Suprapubic skin (tissue), 4 donors: ENCODE measurements around the gene IFRD1. TPM values are rescaled to one million over a fixed set of nuclear protein-coding genes. Genes with fewer than 3 reads are reported as not detected.

Experiments used
- DNase-seq, 2 donors: peaks; one replicate each; pipeline ENCODE4 v3.0.0-alpha.2; 2019; ENCODE audit warnings: low spot score in 2 of 2
- H3K27ac ChIP-seq: fragments of 200-600 bp; sonication (generic); one replicate; pipeline ENCODE4 v1.5.1; 2019
- H3K27me3 ChIP-seq: fragments of 200-600 bp; sonication (generic); one replicate; pipeline ENCODE4 v1.5.1; 2019
- H3K36me3 ChIP-seq: fragments of 200-600 bp; sonication (generic); one replicate; pipeline ENCODE4 v1.5.1; 2019
- H3K4me1 ChIP-seq: fragments of 200-600 bp; sonication (generic); one replicate; pipeline ENCODE4 v1.5.1; 2019
- H3K4me3 ChIP-seq: fragments of 200-600 bp; sonication (generic); one replicate; pipeline ENCODE4 v1.5.1; 2019; ENCODE audit warnings: mild to moderate bottlenecking
- H3K9me3 ChIP-seq: fragments of 200-600 bp; sonication (generic); one replicate; pipeline ENCODE4 v1.5.1; 2019
- CTCF ChIP-seq, 2 donors: fragments of 200-600 bp in 1 of 2; fragments of 450-650 bp in 1 of 2; sonication (generic) in 1 of 2; IDR thresholded peaks; one replicate each; pipeline ENCODE4 v1.5.1; 2016 to 2019; ENCODE audit warnings: antibody characterized with exemption in 2 of 2, mild to moderate bottlenecking in 1 of 2, moderate library complexity in 1 of 2
- EP300 ChIP-seq: sonication (generic); formaldehyde crosslinking; IDR thresholded peaks from one replicate; pipeline ENCODE4 v1.6.1; 2017; ENCODE audit warnings: antibody characterized with exemption
- POLR2A ChIP-seq, 2 donors: fragments of 450-650 bp; IDR thresholded peaks; one replicate each; pipeline ENCODE4 v1.6.1; 2017; ENCODE audit warnings: antibody characterized with exemption in 2 of 2, mild to moderate bottlenecking in 2 of 2, moderate library complexity in 2 of 2
- POLR2AphosphoS5 ChIP-seq, 3 donors: sonication (generic); formaldehyde crosslinking; IDR thresholded peaks; one replicate each; pipeline ENCODE4 v1.6.1; 2017; ENCODE audit warnings: antibody characterized with exemption in 3 of 3
- WGBS: methylation state at CpG from one replicate; pipeline ENCODE4 v1.1.5; 2018; 5-methylcytosine and 5-hydroxymethylcytosine counted together
- total RNA-seq, 4 donors: library from RNA; depleted of rRNA; stranded (reverse); fragments of >200 nt; gene quantifications; one replicate each; pipeline ENCODE4 v1.1.0, GENCODE V29; 2016

IFRD1 gene
- 10 to 100 TPM; 30.7 to 81.4 (median 44.6) TPM for total RNA-seq

GRCh38 chr7:112449902-112450806 lies at the start of gene IFRD1:
IFRD1 (plus strand) TSS chr7:112450460; CDS start chr7:112450689, 229 bp downstream.
- peak within 1 kb of the TSS; percentile 71 for H3K4me3 ChIP-seq
- WGBS = under 1% methylated on average over 49 of the region's 73 CpGs
- DNase-seq = peak; percentile 99 to 100
- peak within 1 kb of the TSS; percentile 94 for H3K27ac ChIP-seq
- TF ChIP-seq POLR2AphosphoS5 (IDR thresholded peaks at IDR 0.05) (peak; percentile 93 to 97 (median 96)), EP300 (no peak), POLR2A (IDR thresholded peaks at IDR 0.05) (peak; percentile 99), CTCF (IDR thresholded peaks at IDR 0.05) (no peak)
- H3K27me3 ChIP-seq = no peaks in the 10 kb centered on the region
- H3K9me3 ChIP-seq = no peaks in the 10 kb centered on the region
- peaks cover 39% of the 10 kb centered on the region for H3K4me1 ChIP-seq
- H3K36me3 ChIP-seq = no peaks in the 10 kb centered on the region

- no peak for TF ChIP-seq EP300
- Histone ChIP-seq H3K4me3 (no peak overlapping the region), H3K27ac (no peak overlapping the region), H3K9me3 (no peaks in the 10 kb centered on the region), H3K36me3 (no peaks in the 10 kb centered on the region), H3K4me1 (no peaks in the 10 kb centered on the region), H3K27me3 (no peaks in the 10 kb centered on the region)
- no peak for DNase-seq
Observed at GRCh38 chr7:112404321-112404720, 45.9 kb upstream of the IFRD1 start.

- H3K27me3 ChIP-seq = no peaks in the 10 kb centered on the region
- H3K4me3 ChIP-seq = no peak overlapping the region
- no peaks in the 10 kb centered on the region for H3K9me3 ChIP-seq
- no peak for DNase-seq
- 95% methylated on average over 1 of the region's 1 CpG for WGBS
- no peak for TF ChIP-seq POLR2AphosphoS5 (IDR thresholded peaks at IDR 0.05)
- no peak for TF ChIP-seq EP300
- TF ChIP-seq CTCF (IDR thresholded peaks at IDR 0.05) = no peak
- TF ChIP-seq POLR2A (IDR thresholded peaks at IDR 0.05) = no peak
- no peak overlapping the region for H3K27ac ChIP-seq
- H3K4me1 ChIP-seq = no peaks in the 10 kb centered on the region
- no peaks in the 10 kb centered on the region for H3K36me3 ChIP-seq
Observed at GRCh38 chr7:112405286-112405685, 45.0 kb upstream of the IFRD1 start.

GRCh38 chr7:112407261-112407660 lies 43.0 kb upstream of the IFRD1 start:
- Histone ChIP-seq H3K9me3 (no peaks in the 10 kb centered on the region), H3K27ac (no peak overlapping the region), H3K4me3 (no peak overlapping the region), H3K4me1 (no peaks in the 10 kb centered on the region), H3K36me3 (no peaks in the 10 kb centered on the region), H3K27me3 (no peaks in the 10 kb centered on the region)
- DNase-seq = no peak
- TF ChIP-seq EP300 = no peak
- TF ChIP-seq CTCF (IDR thresholded peaks at IDR 0.05) = no peak
- no peak for TF ChIP-seq POLR2A (IDR thresholded peaks at IDR 0.05)
- no peak for TF ChIP-seq POLR2AphosphoS5 (IDR thresholded peaks at IDR 0.05)
- WGBS = 100% methylated on average over 1 of the region's 1 CpG

GRCh38 chr7:112410092-112410491 lies 40.2 kb upstream of the IFRD1 start:
- Histone ChIP-seq H3K27me3 (no peaks in the 10 kb centered on the region), H3K9me3 (no peaks in the 10 kb centered on the region), H3K27ac (no peak overlapping the region), H3K4me3 (no peak overlapping the region), H3K36me3 (no peaks in the 10 kb centered on the region), H3K4me1 (no peaks in the 10 kb centered on the region)
- 90% methylated on average over 1 of the region's 1 CpG for WGBS
- no peak for DNase-seq
- TF ChIP-seq CTCF (IDR thresholded peaks at IDR 0.05) (no peak), EP300 (no peak), POLR2A (IDR thresholded peaks at IDR 0.05) (no peak), POLR2AphosphoS5 (IDR thresholded peaks at IDR 0.05) (no peak)
